Upper lobe of left lung (tissue), 4 donors: ENCODE results near the gene DNASE1L2.

ENCODE experiments used
- POLR2A ChIP-seq, 4 donors: fragments of 450-650 bp; IDR thresholded peaks; one replicate each; pipeline ENCODE4 v1.5.1; 2016 to 2017; ENCODE audit warnings: antibody characterized with exemption in 4 of 4, mild to moderate bottlenecking in 2 of 4
- POLR2AphosphoS5 ChIP-seq, 2 donors: sonication (generic); formaldehyde crosslinking; IDR thresholded peaks; one replicate each; pipeline ENCODE4 v1.5.1; 2017; ENCODE audit warnings: antibody characterized with exemption in 2 of 2
- TF ChIP-seq, protein P1 (sequence below), 6 experiments: fragments of 450-650 bp in 4 of 6; fragments of 200-600 bp in 2 of 6; sonication (generic) in 2 of 6; IDR thresholded peaks; one replicate each; pipeline ENCODE4 v1.5.1; 2016 to 2019; ENCODE audit warnings: antibody characterized with exemption in 6 of 6

DNA sequence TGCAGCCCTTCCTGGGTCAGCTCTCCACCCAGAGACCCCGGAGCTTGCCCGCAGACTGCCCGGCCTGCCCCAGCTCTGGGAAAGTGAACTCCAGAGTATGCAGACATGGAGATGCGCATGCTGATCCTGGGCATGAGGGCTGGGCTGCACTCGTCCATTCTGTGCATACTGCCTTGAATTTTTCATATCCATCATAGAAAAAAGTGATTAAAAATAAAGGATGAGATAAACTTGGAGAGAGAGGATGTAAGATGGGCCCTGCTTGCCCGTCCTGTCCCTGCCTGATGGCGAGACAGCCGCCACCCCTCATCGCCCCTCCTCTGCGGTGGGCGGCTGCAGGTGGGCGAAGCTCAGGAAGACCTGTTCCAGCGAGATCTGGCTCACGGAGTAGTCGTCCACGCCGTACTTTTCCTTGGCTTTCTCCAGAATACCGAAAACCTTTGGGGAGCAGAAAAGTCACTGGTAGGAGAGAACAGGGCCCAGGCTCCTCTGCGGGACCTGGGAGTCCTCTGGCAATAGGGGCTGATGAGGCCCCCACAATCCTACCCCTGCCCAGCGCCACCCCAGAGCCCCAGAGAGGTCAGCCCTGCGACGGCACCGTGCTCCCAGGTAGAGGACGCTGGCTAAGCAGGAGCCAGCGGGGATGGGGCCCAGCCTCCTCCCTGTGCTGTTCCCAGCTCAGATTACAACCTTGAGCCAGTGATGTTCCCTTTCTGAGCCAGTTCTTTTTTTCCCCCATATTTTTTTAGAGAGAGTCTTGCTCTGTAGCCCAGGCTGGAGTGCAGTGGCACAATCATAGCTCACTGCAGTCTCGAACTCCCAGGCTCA, 40.3 kb downstream of the DNASE1L2 start:
- TF ChIP-seq, protein P1, sequence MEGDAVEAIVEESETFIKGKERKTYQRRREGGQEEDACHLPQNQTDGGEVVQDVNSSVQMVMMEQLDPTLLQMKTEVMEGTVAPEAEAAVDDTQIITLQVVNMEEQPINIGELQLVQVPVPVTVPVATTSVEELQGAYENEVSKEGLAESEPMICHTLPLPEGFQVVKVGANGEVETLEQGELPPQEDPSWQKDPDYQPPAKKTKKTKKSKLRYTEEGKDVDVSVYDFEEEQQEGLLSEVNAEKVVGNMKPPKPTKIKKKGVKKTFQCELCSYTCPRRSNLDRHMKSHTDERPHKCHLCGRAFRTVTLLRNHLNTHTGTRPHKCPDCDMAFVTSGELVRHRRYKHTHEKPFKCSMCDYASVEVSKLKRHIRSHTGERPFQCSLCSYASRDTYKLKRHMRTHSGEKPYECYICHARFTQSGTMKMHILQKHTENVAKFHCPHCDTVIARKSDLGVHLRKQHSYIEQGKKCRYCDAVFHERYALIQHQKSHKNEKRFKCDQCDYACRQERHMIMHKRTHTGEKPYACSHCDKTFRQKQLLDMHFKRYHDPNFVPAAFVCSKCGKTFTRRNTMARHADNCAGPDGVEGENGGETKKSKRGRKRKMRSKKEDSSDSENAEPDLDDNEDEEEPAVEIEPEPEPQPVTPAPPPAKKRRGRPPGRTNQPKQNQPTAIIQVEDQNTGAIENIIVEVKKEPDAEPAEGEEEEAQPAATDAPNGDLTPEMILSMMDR (IDR thresholded peaks at IDR 0.05) = no peak
- TF ChIP-seq POLR2A (IDR thresholded peaks at IDR 0.05) (no peak), POLR2AphosphoS5 (IDR thresholded peaks at IDR 0.05) (no peak)
